HG03108 (cell line): ENCODE results near the gene HOXB1.
"Not testable (repeated sequence)": the region's sequence is repeated elsewhere in the genome, so short reads cannot be mapped to it uniquely, and the experiment has no call there.

Experiments
- ATAC-seq: cut with Tn5 transposase; IDR thresholded peaks from one replicate; pipeline ENCODE4 v1.9.1; 2021; ENCODE audit warnings: moderate library complexity; ENCODE audit not compliant: unreplicated experiment

Gene HOXB1

GRCh38 chr17:48499735-48500434 lies 30.9 kb downstream of the HOXB1 start:
- no peak for ATAC-seq

- ATAC-seq: no peak
Measured at GRCh38 chr17:48499248-48499647, 31.6 kb downstream of the HOXB1 start.

GRCh38 chr17:48498164-48498850 lies 32.5 kb downstream of the HOXB1 start:
- ATAC-seq: no peak

GRCh38 chr17:48497103-48497502 lies 33.7 kb downstream of the HOXB1 start:
- no peak for ATAC-seq

GRCh38 chr17:48494335-48494734 lies 36.5 kb downstream of the HOXB1 start:
- no peak for ATAC-seq

GRCh38 chr17:48492401-48493298 lies 38.2 kb downstream of the HOXB1 start:
- no peak for ATAC-seq

- no peak for ATAC-seq
Measured at GRCh38 chr17:48491527-48492273, 39.1 kb downstream of the HOXB1 start.

GRCh38 chr17:48490451-48490892 lies 40.3 kb downstream of the HOXB1 start:
- ATAC-seq: no peak

GRCh38 chr17:48489781-48490180 lies 41.0 kb downstream of the HOXB1 start:
- ATAC-seq: no peak

- ATAC-seq: no peak
Measured at GRCh38 chr17:48488548-48489106, 42.2 kb downstream of the HOXB1 start.

GRCh38 chr17:48487221-48487620 lies 43.6 kb downstream of the HOXB1 start:
- no peak for ATAC-seq

- no peak for ATAC-seq
Measured at GRCh38 chr17:48486557-48486956, 44.3 kb downstream of the HOXB1 start.

GRCh38 chr17:48484850-48485249 lies 46.0 kb downstream of the HOXB1 start:
- ATAC-seq: no peak

- no peak for ATAC-seq
Measured at GRCh38 chr17:48484256-48484655, 46.6 kb downstream of the HOXB1 start.

GRCh38 chr17:48483471-48484131 lies 47.2 kb downstream of the HOXB1 start:
- no peak for ATAC-seq

GRCh38 chr17:48483004-48483403 lies 47.8 kb downstream of the HOXB1 start:
- no peak for ATAC-seq

GRCh38 chr17:48482301-48482700 lies 48.5 kb downstream of the HOXB1 start:
- ATAC-seq: not testable (repeated sequence)

- no peak for ATAC-seq
Measured at GRCh38 chr17:48479014-48479402, 51.8 kb downstream of the HOXB1 start.
